Hepatocyte (in vitro differentiated cells): Measurements from ENCODE around the gene RASGRF2.

Source experiments
- EZH2phosphoT487 ChIP-seq: fragments of 200-600 bp; sonication (generic); IDR thresholded peaks from one replicate; pipeline ENCODE4 v1.6.1; 2018; ENCODE audit warnings: antibody characterized with exemption, mild to moderate bottlenecking, low read depth, moderate library complexity; ENCODE audit not compliant: unreplicated experiment, severe bottlenecking
- TF ChIP-seq, protein P1 (sequence below): fragments of 200-600 bp; sonication (generic); IDR thresholded peaks from 2 replicates; pipeline ENCODE4 v1.5.1; 2016; ENCODE audit warnings: antibody characterized with exemption, mild to moderate bottlenecking; ENCODE audit not compliant: poor library complexity

- TF ChIP-seq, protein P1, sequence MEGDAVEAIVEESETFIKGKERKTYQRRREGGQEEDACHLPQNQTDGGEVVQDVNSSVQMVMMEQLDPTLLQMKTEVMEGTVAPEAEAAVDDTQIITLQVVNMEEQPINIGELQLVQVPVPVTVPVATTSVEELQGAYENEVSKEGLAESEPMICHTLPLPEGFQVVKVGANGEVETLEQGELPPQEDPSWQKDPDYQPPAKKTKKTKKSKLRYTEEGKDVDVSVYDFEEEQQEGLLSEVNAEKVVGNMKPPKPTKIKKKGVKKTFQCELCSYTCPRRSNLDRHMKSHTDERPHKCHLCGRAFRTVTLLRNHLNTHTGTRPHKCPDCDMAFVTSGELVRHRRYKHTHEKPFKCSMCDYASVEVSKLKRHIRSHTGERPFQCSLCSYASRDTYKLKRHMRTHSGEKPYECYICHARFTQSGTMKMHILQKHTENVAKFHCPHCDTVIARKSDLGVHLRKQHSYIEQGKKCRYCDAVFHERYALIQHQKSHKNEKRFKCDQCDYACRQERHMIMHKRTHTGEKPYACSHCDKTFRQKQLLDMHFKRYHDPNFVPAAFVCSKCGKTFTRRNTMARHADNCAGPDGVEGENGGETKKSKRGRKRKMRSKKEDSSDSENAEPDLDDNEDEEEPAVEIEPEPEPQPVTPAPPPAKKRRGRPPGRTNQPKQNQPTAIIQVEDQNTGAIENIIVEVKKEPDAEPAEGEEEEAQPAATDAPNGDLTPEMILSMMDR, result no peak
- TF ChIP-seq EZH2phosphoT487, result no peak
Observed at GRCh38 chr5:81128416-81128815, 168.3 kb downstream of the RASGRF2 start.
